ENCODE measurements around the gene EVA1A.
"Not testable (repeated sequence)": the region's sequence is repeated elsewhere in the genome, so short reads cannot be mapped to it uniquely, and the experiment has no call there.

Gene EVA1A

GRCh38 chr2:75488157-75488556 lies 72.6 kb downstream of the EVA1A start:
- Histone ChIP-seq H4K20me1 (ENCODE audit: control insufficient read depth, insufficient read depth, low read depth, low read length) (no peaks in the 10 kb centered on the region), H3K4me3 (ENCODE audit: low read length) (no peak overlapping the region), H3F3A (ENCODE audit: control insufficient read depth, insufficient read depth) (no peaks in the 10 kb centered on the region), H3K79me2 (ENCODE audit: control insufficient read depth, low read length) (no peaks in the 10 kb centered on the region), H3K36me3 (ENCODE audit: control insufficient read depth, low read length) (no peaks in the 10 kb centered on the region), H3K4me1 (ENCODE audit: control insufficient read depth, low read length) (no peaks in the 10 kb centered on the region), H3K27ac (ENCODE audit: low read depth, low read length) (no peak overlapping the region), H3K9me3 (ENCODE audit: control insufficient read depth, insufficient read depth, low read length) (no peaks in the 10 kb centered on the region), H3K4me2 (ENCODE audit: low read length) (no peak overlapping the region), H3K27me3 (ENCODE audit: control insufficient read depth, low read length) (no peaks in the 10 kb centered on the region; the same call in 1 of the 2 replicates), H3K9me2 (replicated peaks; ENCODE audit: control insufficient read depth, low read length) (no peaks in the 10 kb centered on the region)
- TF ChIP-seq, protein P1, sequence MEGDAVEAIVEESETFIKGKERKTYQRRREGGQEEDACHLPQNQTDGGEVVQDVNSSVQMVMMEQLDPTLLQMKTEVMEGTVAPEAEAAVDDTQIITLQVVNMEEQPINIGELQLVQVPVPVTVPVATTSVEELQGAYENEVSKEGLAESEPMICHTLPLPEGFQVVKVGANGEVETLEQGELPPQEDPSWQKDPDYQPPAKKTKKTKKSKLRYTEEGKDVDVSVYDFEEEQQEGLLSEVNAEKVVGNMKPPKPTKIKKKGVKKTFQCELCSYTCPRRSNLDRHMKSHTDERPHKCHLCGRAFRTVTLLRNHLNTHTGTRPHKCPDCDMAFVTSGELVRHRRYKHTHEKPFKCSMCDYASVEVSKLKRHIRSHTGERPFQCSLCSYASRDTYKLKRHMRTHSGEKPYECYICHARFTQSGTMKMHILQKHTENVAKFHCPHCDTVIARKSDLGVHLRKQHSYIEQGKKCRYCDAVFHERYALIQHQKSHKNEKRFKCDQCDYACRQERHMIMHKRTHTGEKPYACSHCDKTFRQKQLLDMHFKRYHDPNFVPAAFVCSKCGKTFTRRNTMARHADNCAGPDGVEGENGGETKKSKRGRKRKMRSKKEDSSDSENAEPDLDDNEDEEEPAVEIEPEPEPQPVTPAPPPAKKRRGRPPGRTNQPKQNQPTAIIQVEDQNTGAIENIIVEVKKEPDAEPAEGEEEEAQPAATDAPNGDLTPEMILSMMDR (IDR thresholded peaks at IDR 0.05; ENCODE audit: low read depth, low read length, poor library complexity, severe bottlenecking): no peak
- no peak for TF ChIP-seq EZH2phosphoT487 (IDR thresholded peaks at IDR 0.05; ENCODE audit: borderline replicate concordance, low read length)

DNA sequence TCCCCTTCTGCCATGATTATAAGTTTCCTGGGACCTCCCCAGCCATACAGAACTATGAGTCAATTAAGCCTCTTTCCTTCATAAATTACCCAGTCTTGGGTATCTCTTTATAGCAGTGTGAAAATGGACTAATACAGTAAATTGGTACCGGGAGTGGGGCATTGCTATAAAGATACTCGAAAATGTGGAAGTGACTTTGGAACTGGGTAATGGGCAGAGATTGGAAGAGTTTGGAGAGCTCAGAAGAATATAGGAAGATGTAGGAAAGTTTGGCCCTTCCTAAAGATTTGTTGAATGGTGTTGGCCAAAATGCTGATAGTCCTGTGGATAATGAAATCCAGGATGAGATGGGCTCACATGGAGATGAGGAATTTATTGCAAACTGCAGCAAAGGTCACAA lies 74.0 kb downstream of the EVA1A start:
- H3K9me3 ChIP-seq (ENCODE audit: control insufficient read depth, insufficient read depth, low read length); H3F3A ChIP-seq (ENCODE audit: control insufficient read depth, insufficient read depth); H3K79me2 ChIP-seq (ENCODE audit: control insufficient read depth, low read length); H3K4me1 ChIP-seq (ENCODE audit: control insufficient read depth, low read length); H3K4me2 ChIP-seq (ENCODE audit: low read length); H4K20me1 ChIP-seq (ENCODE audit: control insufficient read depth, insufficient read depth, low read depth, low read length); H3K36me3 ChIP-seq (ENCODE audit: control insufficient read depth, low read length); H3K27ac ChIP-seq (ENCODE audit: low read depth, low read length); H3K27me3 ChIP-seq (ENCODE audit: control insufficient read depth, low read length); H3K4me3 ChIP-seq (ENCODE audit: low read length); H3K9me2 ChIP-seq (replicated peaks; ENCODE audit: control insufficient read depth, low read length): not testable (repeated sequence)

GRCh38 chr2:75484840-75485239 lies 75.9 kb downstream of the EVA1A start:
- Histone ChIP-seq H3K9me3 (ENCODE audit: control insufficient read depth, insufficient read depth, low read length) (no peaks in the 10 kb centered on the region), H3K27ac (ENCODE audit: low read depth, low read length) (no peak overlapping the region), H3K9me2 (replicated peaks; ENCODE audit: control insufficient read depth, low read length) (no peaks in the 10 kb centered on the region), H3F3A (ENCODE audit: control insufficient read depth, insufficient read depth) (no peaks in the 10 kb centered on the region), H3K36me3 (ENCODE audit: control insufficient read depth, low read length) (no peaks in the 10 kb centered on the region), H3K4me3 (ENCODE audit: low read length) (no peak overlapping the region), H3K4me2 (ENCODE audit: low read length) (no peak overlapping the region), H3K79me2 (ENCODE audit: control insufficient read depth, low read length) (no peaks in the 10 kb centered on the region), H3K27me3 (ENCODE audit: control insufficient read depth, low read length) (no peaks in the 10 kb centered on the region; the same call in 1 of the 2 replicates), H4K20me1 (ENCODE audit: control insufficient read depth, insufficient read depth, low read depth, low read length) (no peaks in the 10 kb centered on the region), H3K4me1 (ENCODE audit: control insufficient read depth, low read length) (no peaks in the 10 kb centered on the region)
- no peak for TF ChIP-seq EZH2phosphoT487 (IDR thresholded peaks at IDR 0.05; ENCODE audit: borderline replicate concordance, low read length)
- TF ChIP-seq, protein P1 (IDR thresholded peaks at IDR 0.05; ENCODE audit: low read depth, low read length, poor library complexity, severe bottlenecking): no peak

- TF ChIP-seq, protein P1 (IDR thresholded peaks at IDR 0.05; ENCODE audit: low read depth, low read length, poor library complexity, severe bottlenecking): no peak
- H3K27me3 ChIP-seq (ENCODE audit: control insufficient read depth, low read length): no peaks in the 10 kb centered on the region; the same call in 1 of the 2 replicates
- no peak overlapping the region for H3K27ac ChIP-seq (ENCODE audit: low read depth, low read length)
- H3K4me2 ChIP-seq (ENCODE audit: low read length): no peak overlapping the region
- no peaks in the 10 kb centered on the region for H3K9me3 ChIP-seq (ENCODE audit: control insufficient read depth, insufficient read depth, low read length)
- no peaks in the 10 kb centered on the region for H3K36me3 ChIP-seq (ENCODE audit: control insufficient read depth, low read length)
- H3K4me1 ChIP-seq (ENCODE audit: control insufficient read depth, low read length): no peaks in the 10 kb centered on the region
- no peak overlapping the region for H3K4me3 ChIP-seq (ENCODE audit: low read length)
- no peaks in the 10 kb centered on the region for H3K79me2 ChIP-seq (ENCODE audit: control insufficient read depth, low read length)
- no peaks in the 10 kb centered on the region for H3K9me2 ChIP-seq (replicated peaks; ENCODE audit: control insufficient read depth, low read length)
- no peaks in the 10 kb centered on the region for H4K20me1 ChIP-seq (ENCODE audit: control insufficient read depth, insufficient read depth, low read depth, low read length)
- no peaks in the 10 kb centered on the region for H3F3A ChIP-seq (ENCODE audit: control insufficient read depth, insufficient read depth)
Observed at GRCh38 chr2:75483878-75484277, 76.9 kb downstream of the EVA1A start.

All from DOHH2 (cell line).